Left hindlimb (tissue), 1 donor: ENCODE data around the gene USP11.

ENCODE experiments used
- DNase-seq: peaks from one replicate; pipeline ENCODE4 v3.0.0-alpha.2; 2018

Gene USP11

GRCh38 chrX:47226071-47226470, 6.7 kb upstream of the USP11 start:
- no peak for DNase-seq

DNA sequence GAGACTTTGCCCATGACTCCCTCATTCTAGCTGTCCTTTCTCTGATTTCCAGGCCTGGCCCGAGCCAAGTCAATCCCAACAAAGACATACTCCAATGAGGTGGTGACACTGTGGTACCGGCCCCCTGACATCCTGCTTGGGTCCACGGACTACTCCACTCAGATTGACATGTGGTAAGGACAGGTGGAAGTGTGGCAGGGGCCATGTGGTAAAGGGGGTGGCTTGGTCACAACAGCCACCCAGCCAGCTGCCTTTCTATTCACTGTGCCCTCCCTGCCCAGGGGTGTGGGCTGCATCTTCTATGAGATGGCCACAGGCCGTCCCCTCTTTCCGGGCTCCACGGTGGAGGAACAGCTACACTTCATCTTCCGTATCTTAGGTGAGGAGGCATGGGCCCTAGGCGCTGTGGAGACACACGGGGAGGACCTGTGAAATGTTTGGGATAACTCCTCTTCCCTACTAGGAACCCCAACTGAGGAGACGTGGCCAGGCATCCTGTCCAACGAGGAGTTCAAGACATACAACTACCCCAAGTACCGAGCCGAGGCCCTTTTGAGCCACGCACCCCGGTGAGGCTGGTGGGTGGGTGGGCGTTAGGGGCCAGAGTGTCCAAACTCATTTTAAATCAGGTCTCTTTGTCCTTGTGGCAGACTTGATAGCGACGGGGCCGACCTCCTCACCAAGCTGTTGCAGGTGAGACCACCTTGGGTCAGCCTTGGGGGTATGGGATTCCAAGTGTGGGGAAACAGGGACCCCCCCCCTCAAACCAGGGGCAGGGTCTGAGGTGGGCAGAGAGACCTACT, 6.1 kb upstream of the USP11 start:
- DNase-seq, result no peak

DNA sequence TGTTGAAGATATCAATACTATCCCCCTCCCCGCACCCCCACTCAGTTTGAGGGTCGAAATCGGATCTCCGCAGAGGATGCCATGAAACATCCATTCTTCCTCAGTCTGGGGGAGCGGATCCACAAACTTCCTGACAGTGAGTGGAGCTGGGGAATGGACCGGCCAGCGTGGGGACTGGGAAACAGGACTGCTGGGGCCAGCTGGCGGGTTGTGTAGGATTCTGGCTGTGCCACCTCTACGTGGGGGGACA, 5.5 kb upstream of the USP11 start:
- DNase-seq, result no peak

DNA sequence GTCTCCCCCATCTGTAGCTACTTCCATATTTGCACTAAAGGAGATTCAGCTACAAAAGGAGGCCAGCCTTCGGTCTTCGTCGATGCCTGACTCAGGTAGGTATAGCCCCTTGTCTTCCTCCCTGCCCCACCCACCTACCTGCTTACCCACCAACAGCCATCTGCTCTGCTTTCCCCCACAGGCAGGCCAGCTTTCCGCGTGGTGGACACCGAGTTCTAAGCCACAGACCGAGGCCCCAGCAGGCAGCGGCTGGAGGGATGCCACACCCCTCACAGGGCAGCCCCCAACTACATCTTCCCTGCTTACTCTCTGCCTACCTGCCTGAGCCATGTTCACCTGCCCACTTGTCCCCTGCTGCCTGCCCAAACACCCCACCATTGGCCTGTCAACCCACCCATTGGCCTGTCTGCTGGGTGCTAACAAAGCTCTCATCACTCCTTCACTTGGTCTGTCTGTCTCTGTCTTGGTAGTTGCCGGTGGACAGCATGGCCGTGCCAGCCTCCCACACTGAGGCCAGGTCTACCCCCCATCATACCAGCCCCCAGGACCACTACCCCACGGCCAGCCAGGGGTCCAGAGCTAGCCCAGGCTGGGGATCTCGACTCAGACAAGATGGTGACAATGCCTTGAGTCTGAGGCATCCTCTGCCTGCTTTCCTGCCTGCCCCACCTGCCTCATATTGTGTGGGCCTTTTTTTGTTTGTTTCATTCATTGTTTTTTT, 4.1 kb upstream of the USP11 start:
- no peak for DNase-seq

DNA sequence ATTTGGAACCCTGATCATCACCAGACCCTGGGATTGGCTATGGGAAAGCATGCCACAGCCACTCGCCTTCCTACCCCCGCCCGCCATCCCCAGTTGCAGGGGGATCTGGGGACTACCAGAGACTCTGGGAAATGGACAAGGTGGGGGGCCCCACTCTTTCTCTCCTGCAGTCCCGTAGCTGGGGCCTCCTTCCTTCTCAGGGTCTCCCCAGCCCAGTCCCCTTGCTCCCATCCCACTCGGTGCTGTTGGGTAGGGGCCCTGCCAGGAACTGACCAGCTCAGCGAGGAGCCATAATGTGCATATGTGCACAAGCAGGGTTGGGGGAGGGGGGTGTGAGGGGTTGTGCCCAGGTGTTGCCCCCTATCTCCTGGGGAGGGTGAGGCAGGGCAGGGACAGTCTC, 3.4 kb upstream of the USP11 start:
- DNase-seq, result no peak

DNA sequence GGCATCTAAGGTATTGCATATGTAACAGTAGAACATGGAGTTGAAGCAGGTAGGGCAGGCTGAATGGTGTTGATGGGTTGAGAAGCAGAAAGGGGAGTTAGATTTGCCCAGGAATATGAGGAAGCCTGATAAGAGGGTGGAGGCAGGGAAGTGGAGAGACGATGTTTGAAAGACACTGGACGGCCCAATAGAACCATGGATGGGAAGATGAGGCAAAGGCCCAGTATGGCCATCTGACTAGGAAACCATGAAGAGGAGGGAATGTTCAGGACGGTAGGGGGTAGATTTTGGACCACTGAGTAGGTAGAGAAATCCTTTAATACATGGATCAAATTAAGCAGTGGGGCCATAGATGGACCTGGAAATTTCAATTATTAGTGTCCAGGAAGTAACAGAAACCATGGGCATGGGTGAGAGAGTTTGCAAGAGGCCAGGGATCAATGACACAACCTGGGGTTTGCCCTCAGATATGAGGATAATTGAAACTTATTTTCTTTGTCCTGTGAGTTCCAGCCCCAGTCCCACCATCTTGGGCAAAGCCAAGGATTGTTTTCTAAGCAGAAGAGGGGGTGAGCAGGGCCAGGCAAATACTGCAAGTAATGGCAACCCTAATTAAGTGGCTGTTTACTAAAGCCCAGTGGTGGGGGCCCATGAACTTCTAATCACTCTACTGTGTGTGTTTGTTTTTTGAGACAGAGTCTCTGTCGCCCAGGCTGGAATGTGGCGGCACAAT, 2.5 kb upstream of the USP11 start:
- no peak for DNase-seq

DNA sequence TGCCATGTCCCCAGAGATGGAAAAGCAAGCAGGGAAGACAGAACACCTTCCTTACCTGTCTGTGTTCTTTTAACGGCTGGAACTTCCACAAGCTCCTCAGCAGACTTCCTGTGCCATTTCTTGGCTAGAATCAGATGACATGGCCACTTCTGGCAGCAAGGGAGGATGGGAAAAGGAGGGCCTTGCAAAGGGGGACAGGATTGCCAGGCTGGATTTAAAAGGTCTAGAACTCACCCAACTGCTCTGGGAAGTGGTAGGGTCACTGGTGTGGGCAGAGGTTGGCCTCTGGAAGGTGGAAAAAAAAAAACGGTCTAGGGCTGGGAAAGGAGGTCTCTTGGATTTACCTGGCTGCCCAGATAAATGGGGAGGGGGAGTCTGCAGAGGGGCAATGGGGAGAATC, 1.6 kb upstream of the USP11 start:
- no peak for DNase-seq

GRCh38 chrX:47232197-47232802, 509 bp upstream of the USP11 start:
- DNase-seq, result no peak

GRCh38 chrX:47233333-47234113, 714 bp downstream of the USP11 start:
- DNase-seq, result peak; percentile 97

DNA sequence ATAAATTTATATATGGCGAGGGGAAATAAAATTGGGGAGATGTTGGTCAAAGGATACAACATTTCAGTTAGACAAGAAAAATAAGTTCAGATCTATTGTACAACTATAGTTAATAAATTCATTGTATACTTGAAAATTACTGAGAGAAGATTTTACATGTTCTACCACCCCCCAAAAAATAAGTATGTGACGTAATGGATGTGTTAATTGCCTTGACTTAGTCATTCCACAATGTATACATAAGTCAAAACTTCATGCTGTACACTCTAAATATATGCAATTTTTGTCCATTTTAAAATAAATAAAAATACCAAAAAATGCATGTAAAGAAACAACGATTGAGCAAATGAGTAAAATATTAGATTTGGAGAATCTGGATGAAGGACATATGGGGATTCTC, 1.8 kb downstream of the USP11 start:
- DNase-seq, result no peak

DNA sequence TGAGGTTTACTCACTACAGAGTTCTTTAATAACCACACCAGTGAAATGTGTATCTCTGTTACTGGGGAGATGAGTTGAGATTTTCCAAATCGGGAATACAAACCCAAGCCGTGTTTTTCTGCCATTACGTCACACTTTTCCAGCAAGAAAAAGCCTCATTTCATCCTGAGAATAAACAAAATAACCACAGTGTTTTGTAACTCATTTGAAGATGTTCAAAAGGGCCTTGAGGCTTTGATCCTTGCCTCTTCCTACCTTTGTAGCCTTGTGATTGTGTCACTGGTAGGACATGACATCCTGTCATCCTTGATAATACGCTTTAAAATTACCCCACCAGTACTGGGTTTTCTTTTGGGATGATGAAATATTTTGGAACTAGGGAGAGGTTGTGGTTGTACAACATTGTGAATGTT, 2.9 kb downstream of the USP11 start:
- no peak for DNase-seq

- no peak for DNase-seq
These were observed 6.4 kb downstream of the USP11 start for GRCh38 chrX:47239199-47239598.

DNA sequence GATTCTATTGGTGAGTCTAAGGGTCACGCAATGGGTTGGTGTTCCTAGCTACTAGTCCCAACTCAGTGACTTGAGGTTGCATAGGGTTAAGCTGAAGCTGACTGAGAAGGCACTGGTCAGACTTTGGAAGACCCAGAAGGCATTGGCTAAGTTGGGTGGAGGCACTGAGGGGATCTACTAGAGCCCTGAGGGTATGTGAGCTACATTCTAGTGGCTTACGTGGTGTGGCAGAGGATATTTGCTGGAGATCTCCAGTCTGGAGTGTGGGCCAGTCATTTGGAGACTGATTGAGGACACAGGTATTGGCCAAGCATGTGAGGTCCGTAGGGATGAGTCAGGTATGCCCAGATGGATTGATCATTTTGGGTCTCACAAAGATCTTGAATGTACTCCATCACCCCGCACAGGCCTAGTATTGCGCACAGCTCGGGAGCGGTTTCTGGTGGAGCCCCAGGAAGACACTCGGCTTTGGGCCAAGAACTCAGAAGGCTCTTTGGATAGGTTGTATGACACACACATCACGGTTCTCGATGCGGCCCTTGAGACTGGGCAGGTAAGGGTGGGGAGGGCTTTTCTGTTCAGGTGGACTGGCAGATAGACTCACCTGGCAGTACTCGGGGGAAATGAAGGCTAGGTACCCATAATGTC, 7.2 kb downstream of the USP11 start:
- DNase-seq, result no peak

DNA sequence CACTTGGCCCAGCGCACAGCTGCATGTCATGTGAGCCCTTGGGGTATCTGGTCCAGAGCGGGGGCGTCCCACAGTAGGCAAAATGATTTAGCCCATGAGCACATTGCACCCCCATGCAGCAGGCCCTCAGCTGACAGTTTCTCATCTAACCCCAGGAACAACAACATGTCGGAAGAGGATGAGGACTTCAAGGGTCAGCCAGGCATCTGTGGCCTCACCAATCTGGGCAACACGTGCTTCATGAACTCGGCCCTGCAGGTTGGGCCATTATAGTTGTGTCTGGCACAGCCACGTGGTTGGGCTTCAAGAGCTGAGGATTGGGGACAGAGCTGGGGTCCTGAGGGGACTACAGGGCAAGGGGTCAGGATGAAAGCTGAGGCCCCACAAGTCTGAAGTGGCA, 7.8 kb downstream of the USP11 start:
- no peak for DNase-seq

DNA sequence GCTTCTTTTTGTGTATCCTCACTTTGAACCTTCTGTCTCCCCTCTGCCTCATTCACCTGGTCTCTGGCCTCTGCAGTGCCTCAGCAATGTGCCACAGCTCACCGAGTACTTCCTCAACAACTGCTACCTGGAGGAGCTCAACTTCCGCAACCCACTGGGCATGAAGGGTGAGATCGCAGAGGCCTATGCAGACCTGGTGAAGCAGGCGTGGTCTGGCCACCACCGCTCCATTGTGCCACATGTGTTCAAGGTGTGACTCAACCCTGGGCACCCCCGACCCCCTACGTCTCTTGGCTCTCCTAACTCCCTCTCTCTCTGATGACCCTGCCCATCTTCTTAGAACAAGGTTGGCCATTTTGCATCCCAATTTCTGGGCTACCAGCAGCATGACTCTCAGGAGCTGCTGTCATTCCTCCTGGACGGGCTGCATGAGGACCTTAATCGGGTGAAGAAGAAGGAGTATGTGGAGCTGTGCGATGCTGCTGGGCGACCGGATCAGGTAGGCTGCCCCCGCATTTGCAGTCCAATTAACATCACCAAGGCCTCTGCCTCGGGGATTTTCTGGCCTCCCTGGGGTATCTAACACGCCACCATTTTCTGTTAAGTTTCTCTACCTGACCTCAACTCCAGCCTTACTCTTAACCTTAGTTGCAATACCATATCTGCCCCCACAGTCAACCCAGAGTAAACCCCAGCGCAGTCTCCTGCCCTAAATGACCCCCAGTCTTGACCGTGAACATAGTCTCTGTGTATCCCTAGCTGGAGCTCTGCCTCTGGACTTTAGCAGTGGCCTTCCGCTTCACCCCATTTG, 8.6 kb downstream of the USP11 start:
- no peak for DNase-seq

DNA sequence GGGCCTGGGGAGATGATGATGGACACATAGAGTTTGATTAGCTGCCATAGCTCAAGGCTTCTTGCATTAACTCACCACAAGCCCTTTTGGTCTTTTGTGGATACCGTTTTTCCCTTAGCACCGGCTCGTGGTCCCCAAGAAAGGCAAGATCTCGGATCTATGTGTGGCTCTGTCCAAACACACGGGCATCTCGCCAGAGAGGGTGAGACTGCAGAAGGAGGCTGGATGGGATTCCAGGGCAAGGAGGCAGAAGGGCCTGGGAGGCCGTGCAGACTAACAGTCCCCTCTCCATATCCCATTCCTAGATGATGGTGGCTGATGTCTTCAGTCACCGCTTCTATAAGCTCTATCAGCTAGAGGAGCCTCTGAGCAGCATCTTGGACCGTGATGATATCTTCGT, 9.5 kb downstream of the USP11 start:
- DNase-seq, result no peak

DNA sequence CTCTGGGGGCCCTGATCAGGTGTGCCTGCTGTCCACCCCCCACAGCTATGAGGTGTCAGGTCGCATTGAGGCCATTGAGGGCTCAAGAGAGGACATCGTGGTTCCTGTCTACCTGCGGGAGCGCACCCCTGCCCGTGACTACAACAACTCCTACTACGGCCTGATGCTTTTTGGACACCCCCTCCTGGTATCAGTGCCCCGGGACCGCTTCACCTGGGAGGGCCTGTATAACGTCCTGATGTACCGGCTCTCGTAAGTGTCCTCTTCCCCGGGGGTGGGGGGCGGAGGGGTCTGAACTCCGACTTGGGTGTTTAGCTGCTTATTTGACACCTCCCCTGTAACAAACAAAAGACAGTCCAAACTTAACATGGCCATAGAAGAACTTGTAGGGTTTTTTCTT, 10.5 kb downstream of the USP11 start:
- DNase-seq, result no peak

GRCh38 chrX:47244676-47245075, 11.9 kb downstream of the USP11 start:
- DNase-seq, result no peak

- DNase-seq, result no peak
These were observed 12.3 kb downstream of the USP11 start for GRCh38 chrX:47245156-47245555.

DNA sequence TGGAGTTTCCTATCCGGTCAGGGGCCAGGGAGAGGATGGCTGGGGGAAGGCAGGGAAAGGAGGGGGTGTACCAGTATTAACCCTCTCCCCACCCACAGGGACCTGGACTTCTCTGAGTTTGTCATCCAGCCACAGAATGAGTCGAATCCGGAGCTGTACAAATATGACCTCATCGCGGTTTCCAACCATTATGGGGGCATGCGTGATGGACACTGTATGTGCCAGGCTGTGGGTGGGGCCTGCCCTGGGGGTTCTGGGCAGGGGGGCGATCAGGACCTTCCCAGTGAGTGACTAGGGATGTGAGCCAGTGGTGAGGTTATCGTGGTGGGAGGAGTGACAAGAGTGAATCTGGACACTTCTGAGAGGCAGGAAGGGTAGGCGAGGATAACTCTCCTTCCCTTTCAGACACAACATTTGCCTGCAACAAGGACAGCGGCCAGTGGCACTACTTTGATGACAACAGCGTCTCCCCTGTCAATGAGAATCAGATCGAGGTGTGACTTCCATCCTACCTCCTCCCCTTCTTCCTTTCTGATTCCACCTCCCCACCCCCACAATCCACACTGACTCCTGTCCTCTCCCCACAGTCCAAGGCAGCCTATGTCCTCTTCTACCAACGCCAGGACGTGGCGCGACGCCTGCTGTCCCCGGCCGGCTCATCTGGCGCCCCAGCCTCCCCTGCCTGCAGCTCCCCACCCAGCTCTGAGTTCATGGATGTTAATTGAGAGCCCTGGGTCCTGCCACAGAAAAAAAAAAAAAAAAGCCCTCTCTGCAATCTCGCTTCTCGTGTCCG, 14.6 kb downstream of the USP11 start:
- no peak for DNase-seq

DNA sequence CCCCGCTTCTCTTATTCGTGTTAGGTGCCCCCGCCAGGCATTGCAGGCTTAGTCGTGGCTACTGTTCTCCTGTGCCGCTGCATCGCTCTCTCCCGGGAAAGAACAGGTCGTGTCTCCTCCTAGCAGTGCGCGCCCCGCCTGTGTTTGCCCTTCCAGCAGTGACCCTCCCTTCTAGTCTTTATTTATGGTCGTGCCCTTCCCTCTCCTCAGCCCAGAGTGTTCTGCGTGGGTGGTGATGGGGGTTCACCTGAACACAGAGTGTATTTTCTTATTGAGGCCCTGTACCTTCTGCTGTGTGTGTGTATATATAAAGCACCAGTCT, 15.2 kb downstream of the USP11 start:
- no peak for DNase-seq
